ENCODE data around the gene SRPK2.

Gene SRPK2

GRCh38 chr7:105087981-105088380, 300.7 kb downstream of the SRPK2 start:
- Mint-ChIP-seq H3K36me3 (ENCODE audit: low read depth) (peaks cover 69% of the 10 kb centered on the region), H3K9me3 (no peaks in the 10 kb centered on the region), H3K4me1 (no peaks in the 10 kb centered on the region), H3K27ac (no peak overlapping the region), H3K27me3 (ENCODE audit: low read depth) (no peaks in the 10 kb centered on the region), H3K4me3 (no peak overlapping the region)
- TF ChIP-seq, protein P1, sequence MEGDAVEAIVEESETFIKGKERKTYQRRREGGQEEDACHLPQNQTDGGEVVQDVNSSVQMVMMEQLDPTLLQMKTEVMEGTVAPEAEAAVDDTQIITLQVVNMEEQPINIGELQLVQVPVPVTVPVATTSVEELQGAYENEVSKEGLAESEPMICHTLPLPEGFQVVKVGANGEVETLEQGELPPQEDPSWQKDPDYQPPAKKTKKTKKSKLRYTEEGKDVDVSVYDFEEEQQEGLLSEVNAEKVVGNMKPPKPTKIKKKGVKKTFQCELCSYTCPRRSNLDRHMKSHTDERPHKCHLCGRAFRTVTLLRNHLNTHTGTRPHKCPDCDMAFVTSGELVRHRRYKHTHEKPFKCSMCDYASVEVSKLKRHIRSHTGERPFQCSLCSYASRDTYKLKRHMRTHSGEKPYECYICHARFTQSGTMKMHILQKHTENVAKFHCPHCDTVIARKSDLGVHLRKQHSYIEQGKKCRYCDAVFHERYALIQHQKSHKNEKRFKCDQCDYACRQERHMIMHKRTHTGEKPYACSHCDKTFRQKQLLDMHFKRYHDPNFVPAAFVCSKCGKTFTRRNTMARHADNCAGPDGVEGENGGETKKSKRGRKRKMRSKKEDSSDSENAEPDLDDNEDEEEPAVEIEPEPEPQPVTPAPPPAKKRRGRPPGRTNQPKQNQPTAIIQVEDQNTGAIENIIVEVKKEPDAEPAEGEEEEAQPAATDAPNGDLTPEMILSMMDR (IDR thresholded peaks at IDR 0.05; ENCODE audit: unreplicated experiment in 3 of 3) = no peak

- Mint-ChIP-seq H3K27me3 (ENCODE audit: low read depth) (no peaks in the 10 kb centered on the region), H3K9me3 (no peaks in the 10 kb centered on the region), H3K36me3 (ENCODE audit: low read depth) (peaks cover 69% of the 10 kb centered on the region), H3K27ac (no peak overlapping the region), H3K4me1 (no peaks in the 10 kb centered on the region), H3K4me3 (no peak overlapping the region)
- TF ChIP-seq, protein P1 (IDR thresholded peaks at IDR 0.05; ENCODE audit: unreplicated experiment in 3 of 3) = no peak
Observed at GRCh38 chr7:105086850-105087249, 301.9 kb downstream of the SRPK2 start.

GRCh38 chr7:105084581-105084980, 304.1 kb downstream of the SRPK2 start:
- H3K9me3 Mint-ChIP-seq = no peaks in the 10 kb centered on the region
- no peaks in the 10 kb centered on the region for H3K4me1 Mint-ChIP-seq
- H3K36me3 Mint-ChIP-seq (ENCODE audit: low read depth) = peaks cover 66% of the 10 kb centered on the region
- no peaks in the 10 kb centered on the region for H3K27me3 Mint-ChIP-seq (ENCODE audit: low read depth)
- no peak overlapping the region for H3K4me3 Mint-ChIP-seq
- H3K27ac Mint-ChIP-seq = no peak overlapping the region
- TF ChIP-seq, protein P1 (IDR thresholded peaks at IDR 0.05; ENCODE audit: unreplicated experiment in 3 of 3) = no peak

- Mint-ChIP-seq H3K27me3 (ENCODE audit: low read depth) (no peaks in the 10 kb centered on the region), H3K4me3 (no peak overlapping the region), H3K9me3 (no peaks in the 10 kb centered on the region), H3K4me1 (no peaks in the 10 kb centered on the region), H3K27ac (no peak overlapping the region), H3K36me3 (ENCODE audit: low read depth) (peaks cover 87% of the 10 kb centered on the region)
- TF ChIP-seq, protein P1 (IDR thresholded peaks at IDR 0.05; ENCODE audit: unreplicated experiment in 3 of 3) = no peak
Observed at GRCh38 chr7:105079348-105079747, 309.4 kb downstream of the SRPK2 start.

GRCh38 chr7:105073143-105073542, 315.6 kb downstream of the SRPK2 start:
- H3K4me3 Mint-ChIP-seq = no peak overlapping the region
- H3K36me3 Mint-ChIP-seq (ENCODE audit: low read depth) = peaks cover 77% of the 10 kb centered on the region

GRCh38 chr7:105068886-105069285, 319.8 kb downstream of the SRPK2 start:
- H3K27ac Mint-ChIP-seq = no peak overlapping the region
- TF ChIP-seq, protein P1 (IDR thresholded peaks at IDR 0.05; ENCODE audit: unreplicated experiment in 3 of 3) = no peak
- no peaks in the 10 kb centered on the region for H3K27me3 Mint-ChIP-seq (ENCODE audit: low read depth)
- peaks cover 61% of the 10 kb centered on the region for H3K36me3 Mint-ChIP-seq (ENCODE audit: low read depth)
- no peaks in the 10 kb centered on the region for H3K9me3 Mint-ChIP-seq
- H3K4me1 Mint-ChIP-seq = no peaks in the 10 kb centered on the region
- no peak overlapping the region for H3K4me3 Mint-ChIP-seq

More at GRCh38 chr7:105073143-105073542, 315.6 kb downstream of the SRPK2 start:
- Mint-ChIP-seq H3K9me3 (no peaks in the 10 kb centered on the region), H3K27ac (no peak overlapping the region), H3K4me1 (no peaks in the 10 kb centered on the region), H3K27me3 (ENCODE audit: low read depth) (no peaks in the 10 kb centered on the region)
- TF ChIP-seq, protein P1 (IDR thresholded peaks at IDR 0.05; ENCODE audit: unreplicated experiment in 3 of 3) = no peak

Measured in nephron (organoid).